Stimulated activated naive B cell treated with anti-CD40 and anti-IgM and Interleukin-4, amounts not matched to agents 10 μg/mL and 1 μg/mL and 100 μg/mL, for 72 hours (primary cell): ENCODE data around the gene PRG3.

Experiments used
- ATAC-seq, 2 donors: fragments of 150-1000 bp; cut with Tn5 transposase; replicated peaks; 2 replicates each; pipeline ENCODE4 v1.10.0; 2021; ENCODE audit warnings: moderate library complexity in 1 of 2
- DNase-seq: peaks from one replicate; pipeline ENCODE4 v3.0.0; 2021
- H3K27ac Mint-ChIP-seq: one replicate; pipeline ENCODE4 v1.8.0; 2022; ENCODE audit warnings: mild to moderate bottlenecking, mixed read lengths
- H3K27me3 Mint-ChIP-seq, 2 donors: one replicate each; pipeline ENCODE4 v1.8.0; 2022; ENCODE audit warnings: mixed read lengths in 2 of 2
- H3K36me3 Mint-ChIP-seq, 2 donors: one replicate each; pipeline ENCODE4 v1.8.0; 2022; ENCODE audit warnings: mixed read lengths in 2 of 2, mild to moderate bottlenecking in 1 of 2
- H3K4me1 Mint-ChIP-seq, 2 donors: one replicate each; pipeline ENCODE4 v1.8.0; 2022; ENCODE audit warnings: mixed read lengths in 2 of 2, mild to moderate bottlenecking in 1 of 2
- H3K4me3 Mint-ChIP-seq, 2 donors: one replicate each; pipeline ENCODE4 v1.8.0; 2022; ENCODE audit warnings: mild to moderate bottlenecking in 2 of 2, mixed read lengths in 2 of 2, moderate library complexity in 1 of 2
- H3K9me3 Mint-ChIP-seq, 2 donors: one replicate each; pipeline ENCODE4 v1.8.0; 2022; ENCODE audit warnings: mixed read lengths in 2 of 2, mild to moderate bottlenecking in 1 of 2

The PRG3 gene

DNA sequence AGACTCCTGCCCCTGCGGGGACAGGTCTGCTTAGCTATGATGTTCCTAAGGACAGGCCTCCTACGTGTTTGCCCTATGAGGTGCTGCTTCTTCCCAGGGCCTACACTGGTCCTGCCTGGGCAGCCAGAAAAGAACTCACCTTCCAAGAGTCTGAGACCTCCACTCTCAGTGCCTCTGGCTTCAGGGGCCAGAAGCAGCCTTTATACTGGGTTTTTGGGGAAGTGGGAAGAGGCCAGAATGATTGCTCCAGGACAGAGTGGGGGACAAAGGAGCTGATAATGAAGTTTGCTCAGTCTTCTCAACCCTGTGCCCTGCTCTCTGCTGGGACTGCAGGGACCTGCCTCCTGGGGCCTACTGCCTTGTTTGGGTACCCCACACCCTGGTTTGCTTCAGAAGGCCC, at the start of gene PRG3:
Gene PRG3, minus strand, starts transcription at position 176 of the 400 bp plus-strand sequence. CDS start 442 bp downstream, outside the sequence.
- Mint-ChIP-seq H3K4me1 (no peaks in the 10 kb centered on the region), H3K9me3 (peaks cover 0 to 3% of the 10 kb centered on the region in 2 donors), H3K36me3 (no peaks in the 10 kb centered on the region), H3K27ac (no peak within 1 kb of the TSS), H3K4me3 (no peak within 1 kb of the TSS), H3K27me3 (peaks cover 29% of the 10 kb centered on the region in 2 donors)
- ATAC-seq (peak in 1 of 2 donors; percentile 16), DNase-seq (no peak)

DNA sequence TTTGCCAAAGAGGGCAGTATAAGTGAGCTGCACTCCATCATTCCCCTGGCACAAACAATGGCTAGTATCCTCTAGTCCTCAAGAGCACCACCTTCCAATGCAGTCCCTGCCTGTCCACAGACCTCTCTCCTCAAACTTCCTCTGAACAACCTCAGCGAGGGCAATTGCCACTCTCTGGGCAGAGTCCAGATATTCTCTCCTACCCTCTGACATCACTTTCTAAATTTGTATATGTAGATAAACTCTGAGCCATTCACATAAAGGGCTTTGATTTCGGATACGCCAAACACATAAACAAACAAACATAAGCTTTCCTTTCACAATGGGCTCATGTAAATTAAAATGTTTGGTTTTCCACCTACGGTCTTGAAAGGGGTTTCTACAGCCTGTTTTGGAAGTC, 49.0 kb upstream of the PRG3 start:
- Mint-ChIP-seq H3K27me3 (peaks cover 0 to under 1% of the 10 kb centered on the region in 2 donors), H3K27ac (no peak overlapping the region), H3K4me3 (no peak overlapping the region), H3K4me1 (peaks cover 29 to 42% of the 10 kb centered on the region in 2 donors), H3K36me3 (peaks cover 8 to 15% of the 10 kb centered on the region in 2 donors), H3K9me3 (no peaks in the 10 kb centered on the region)
- no peak for DNase-seq
- ATAC-seq = no peak

GRCh38 chr11:57428643-57429042, 47.7 kb upstream of the PRG3 start:
- ATAC-seq = no peak

GRCh38 chr11:57427727-57428082, 46.8 kb upstream of the PRG3 start:
- ATAC-seq = no peak
- Mint-ChIP-seq H3K36me3 (peaks cover 22 to 37% of the 10 kb centered on the region in 2 donors), H3K4me3 (peak overlapping the region; percentile 87 to 92), H3K4me1 (peaks cover 44 to 62% of the 10 kb centered on the region in 2 donors), H3K9me3 (no peaks in the 10 kb centered on the region), H3K27ac (peak overlapping the region; percentile 97), H3K27me3 (no peaks in the 10 kb centered on the region)
- no peak for DNase-seq

More at GRCh38 chr11:57428643-57429042, 47.7 kb upstream of the PRG3 start:
- Mint-ChIP-seq H3K27me3 (no peaks in the 10 kb centered on the region), H3K36me3 (peaks cover 15 to 28% of the 10 kb centered on the region in 2 donors), H3K4me3 (no peak overlapping the region), H3K4me1 (peaks cover 38 to 55% of the 10 kb centered on the region in 2 donors), H3K27ac (no peak overlapping the region), H3K9me3 (no peaks in the 10 kb centered on the region)
- DNase-seq = no peak

DNA sequence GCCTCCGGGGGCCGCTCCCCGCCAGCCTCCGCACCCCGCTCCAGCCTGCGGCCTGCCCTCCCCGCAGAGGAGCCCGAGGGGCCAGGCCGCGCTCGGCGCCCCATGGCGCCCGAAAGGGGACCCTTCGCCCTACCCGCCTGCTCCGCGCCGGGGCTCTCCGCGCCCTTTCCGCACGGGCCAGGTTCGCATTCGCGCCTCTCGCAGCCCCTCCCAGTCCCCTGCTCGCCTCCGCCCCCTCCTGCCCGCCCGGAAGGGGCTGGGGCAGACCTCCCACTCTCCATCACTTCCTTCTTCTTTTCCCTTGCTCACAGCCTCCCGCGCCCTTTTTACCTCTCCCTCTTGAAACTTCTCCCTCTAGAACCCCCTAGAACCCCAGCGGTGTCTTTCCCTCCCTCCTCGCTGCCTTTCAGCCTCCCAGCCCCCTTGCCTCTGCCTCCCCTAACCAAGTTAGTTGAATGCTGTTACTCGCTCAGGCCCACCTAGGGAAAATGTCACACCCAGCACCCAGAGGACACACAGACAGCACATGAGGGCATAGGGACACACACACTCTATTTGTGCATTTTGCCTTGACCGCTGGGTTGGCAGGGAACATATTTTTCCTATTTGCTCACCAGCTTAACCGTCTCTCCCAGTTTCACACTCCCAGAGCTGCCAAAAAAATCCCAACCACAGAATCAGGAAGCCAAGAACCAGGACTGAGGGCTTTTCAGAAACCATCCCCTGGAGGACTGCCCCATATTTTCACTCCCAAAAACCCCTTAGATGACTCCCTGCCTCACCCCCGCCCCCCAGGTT, 46.2 kb upstream of the PRG3 start, which contains the start of gene SLC43A3:
Gene SLC43A3, minus strand, starts transcription at position 193 of the 798 bp plus-strand sequence. CDS start 949 bp downstream, outside the sequence.
- H3K4me3 Mint-ChIP-seq = peak within 1 kb of the TSS; percentile 87 to 92
- H3K27ac Mint-ChIP-seq = peak within 1 kb of the TSS; percentile 97
- H3K4me1 Mint-ChIP-seq = peaks cover 40 to 61% of the 10 kb centered on the region in 2 donors
- H3K9me3 Mint-ChIP-seq = no peaks in the 10 kb centered on the region
- DNase-seq = peak; percentile 76
- peak; percentile 60 to 68 for ATAC-seq
- H3K27me3 Mint-ChIP-seq = no peaks in the 10 kb centered on the region
- H3K36me3 Mint-ChIP-seq = peaks cover 24 to 43% of the 10 kb centered on the region in 2 donors

- Mint-ChIP-seq H3K4me3 (peak overlapping the region; percentile 87 to 92), H3K4me1 (peaks cover 35 to 56% of the 10 kb centered on the region in 2 donors), H3K27me3 (no peaks in the 10 kb centered on the region), H3K36me3 (peaks cover 27 to 49% of the 10 kb centered on the region in 2 donors), H3K9me3 (no peaks in the 10 kb centered on the region), H3K27ac (peak overlapping the region; percentile 97)
- ATAC-seq (peak in 1 of 2 donors; percentile 0), DNase-seq (no peak)
These were observed 45.5 kb upstream of the PRG3 start for GRCh38 chr11:57426439-57426928.

GRCh38 chr11:57425565-57426438, 44.9 kb upstream of the PRG3 start:
- H3K27me3 Mint-ChIP-seq = no peaks in the 10 kb centered on the region
- peak overlapping the region; percentile 87 to 92 for H3K4me3 Mint-ChIP-seq
- H3K27ac Mint-ChIP-seq = peak overlapping the region; percentile 97
- H3K36me3 Mint-ChIP-seq = peaks cover 32 to 56% of the 10 kb centered on the region in 2 donors
- peaks cover 35 to 56% of the 10 kb centered on the region in 2 donors for H3K4me1 Mint-ChIP-seq
- ATAC-seq = no peak
- no peak for DNase-seq
- H3K9me3 Mint-ChIP-seq = no peaks in the 10 kb centered on the region

- peak; percentile 89 for DNase-seq
- peak overlapping the region; percentile 97 for H3K27ac Mint-ChIP-seq
- H3K4me3 Mint-ChIP-seq = peak overlapping the region; percentile 87 to 92
- ATAC-seq = peak; percentile 95 to 96
- H3K4me1 Mint-ChIP-seq = peaks cover 40 to 61% of the 10 kb centered on the region in 2 donors
- H3K27me3 Mint-ChIP-seq = no peaks in the 10 kb centered on the region
- peaks cover 39 to 64% of the 10 kb centered on the region in 2 donors for H3K36me3 Mint-ChIP-seq
- H3K9me3 Mint-ChIP-seq = no peaks in the 10 kb centered on the region
These were observed 44.0 kb upstream of the PRG3 start for GRCh38 chr11:57424792-57425564.

GRCh38 chr11:57424137-57424791, 43.3 kb upstream of the PRG3 start:
- Mint-ChIP-seq H3K27me3 (no peaks in the 10 kb centered on the region), H3K27ac (peak overlapping the region; percentile 97), H3K36me3 (peaks cover 42 to 70% of the 10 kb centered on the region in 2 donors), H3K4me3 (peak overlapping the region; percentile 87 to 92), H3K9me3 (no peaks in the 10 kb centered on the region), H3K4me1 (peaks cover 40 to 61% of the 10 kb centered on the region in 2 donors)
- DNase-seq (no peak), ATAC-seq (no peak)

DNA sequence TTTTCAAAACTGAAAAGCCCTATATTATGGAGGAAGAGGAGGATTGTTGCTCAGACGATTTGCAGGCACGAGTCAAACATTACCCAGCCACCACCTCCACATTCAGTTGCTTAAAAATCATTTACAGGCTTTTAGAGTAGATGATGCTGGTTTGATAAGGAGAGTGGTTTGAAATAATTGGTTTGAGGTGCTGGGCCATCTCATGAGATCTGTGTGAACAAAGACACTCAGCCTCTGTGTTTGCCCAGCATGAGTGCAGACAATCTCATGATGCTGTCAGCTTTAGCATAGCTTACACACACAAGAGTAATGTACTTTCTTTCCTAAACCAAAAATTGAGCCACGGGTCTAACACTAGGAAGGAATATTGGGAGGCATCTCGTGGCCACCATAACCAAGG, 41.7 kb upstream of the PRG3 start:
- no peak for DNase-seq
- H3K27me3 Mint-ChIP-seq = no peaks in the 10 kb centered on the region
- no peaks in the 10 kb centered on the region for H3K9me3 Mint-ChIP-seq
- H3K4me3 Mint-ChIP-seq = peak overlapping the region; percentile 48 to 50
- no peak for ATAC-seq
- H3K27ac Mint-ChIP-seq = peak overlapping the region; percentile 51
- H3K36me3 Mint-ChIP-seq = peaks cover 48 to 84% of the 10 kb centered on the region in 2 donors
- H3K4me1 Mint-ChIP-seq = peaks cover 39 to 63% of the 10 kb centered on the region in 2 donors

DNA sequence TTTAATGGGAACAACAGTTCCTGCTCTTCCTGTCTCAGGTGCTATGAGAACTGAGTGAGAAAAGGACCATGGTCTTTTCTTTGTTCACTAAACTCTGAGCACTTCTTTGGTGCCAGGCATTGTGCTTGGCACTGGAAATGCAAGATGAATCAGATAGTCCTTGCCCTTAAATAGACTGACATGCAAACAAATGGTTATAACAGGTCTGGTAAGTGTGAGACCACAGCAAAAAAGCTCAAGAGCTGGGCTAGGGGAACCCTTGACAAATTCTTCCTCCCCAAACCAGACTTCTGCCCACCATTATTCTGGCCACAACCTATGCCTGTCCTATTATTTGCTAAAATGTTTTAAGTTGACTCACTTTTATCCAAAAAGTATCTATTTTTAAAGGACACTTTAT, 40.9 kb upstream of the PRG3 start:
- H3K36me3 Mint-ChIP-seq = peaks cover 55 to 93% of the 10 kb centered on the region in 2 donors
- no peaks in the 10 kb centered on the region for H3K27me3 Mint-ChIP-seq
- DNase-seq (no peak), ATAC-seq (no peak)
- no peak overlapping the region for H3K27ac Mint-ChIP-seq
- H3K9me3 Mint-ChIP-seq = no peaks in the 10 kb centered on the region
- H3K4me1 Mint-ChIP-seq = peaks cover 38 to 62% of the 10 kb centered on the region in 2 donors
- H3K4me3 Mint-ChIP-seq = no peak overlapping the region

- no peak for ATAC-seq
- peaks cover 38 to 59% of the 10 kb centered on the region in 2 donors for H3K4me1 Mint-ChIP-seq
- peaks cover 59 to 95% of the 10 kb centered on the region in 2 donors for H3K36me3 Mint-ChIP-seq
- H3K27ac Mint-ChIP-seq = no peak overlapping the region
- H3K27me3 Mint-ChIP-seq = no peaks in the 10 kb centered on the region
- H3K9me3 Mint-ChIP-seq = no peaks in the 10 kb centered on the region
- no peak overlapping the region for H3K4me3 Mint-ChIP-seq
- no peak for DNase-seq
These were observed 40.1 kb upstream of the PRG3 start for GRCh38 chr11:57421066-57421465.

DNA sequence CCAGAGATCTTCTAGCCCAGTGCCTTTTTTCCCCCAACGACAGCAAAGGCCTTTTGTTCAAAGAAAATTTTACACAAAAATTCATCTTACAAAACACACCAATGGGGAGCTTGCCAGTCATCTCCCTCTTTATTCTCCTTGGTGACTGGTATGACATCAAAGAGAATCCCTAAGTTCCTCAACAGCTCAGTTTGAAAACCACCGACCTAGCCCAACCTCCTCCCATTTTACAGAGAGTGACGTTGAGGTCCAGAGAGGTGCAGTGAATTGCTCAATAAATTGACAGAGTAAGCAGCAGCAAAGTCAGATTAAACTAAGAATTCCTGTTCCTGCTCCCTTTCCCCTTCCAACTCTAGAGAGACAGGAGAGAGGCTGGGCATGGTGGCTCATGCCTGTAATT, 38.2 kb upstream of the PRG3 start:
- no peak overlapping the region for H3K4me3 Mint-ChIP-seq
- no peak for ATAC-seq
- peaks cover 39 to 55% of the 10 kb centered on the region in 2 donors for H3K4me1 Mint-ChIP-seq
- H3K27me3 Mint-ChIP-seq = no peaks in the 10 kb centered on the region
- DNase-seq = no peak
- H3K9me3 Mint-ChIP-seq = no peaks in the 10 kb centered on the region
- peaks cover 63 to 95% of the 10 kb centered on the region in 2 donors for H3K36me3 Mint-ChIP-seq
- H3K27ac Mint-ChIP-seq = peak overlapping the region; percentile 37
